WTC11 (cell line): ENCODE measurements around the gene BOLL. TPM values are rescaled to one million over a fixed set of nuclear protein-coding genes. Genes with fewer than 3 reads are reported as not detected.
A peak's percentile ranks its signal among the peaks of the same experiment; 100 is the strongest.

ENCODE experiments used
- ATAC-seq: fragments of 200-7000 bp; cut with Tn5 transposase; 2 replicates; pipeline ENCODE4 v1.10.0; 2021; ENCODE audit warnings: mild to moderate bottlenecking, moderate library complexity
- CTCF ChIA-PET: fragments of 300-600 bp; sonication (Branson Sonifier 250); formaldehyde crosslinking; loops from one replicate; lab custom pipeline; 2021; ENCODE audit warnings: antibody characterized with exemption; lab: Charles Lee
- POLR2A ChIA-PET: fragments of 350-600 bp; sonication (Branson Sonifier 250); formaldehyde crosslinking; loops from one replicate; lab custom pipeline; 2021; ENCODE audit warnings: antibody characterized with exemption; lab: Charles Lee
- DNase-seq: peaks from one replicate; pipeline ENCODE4 v3.0.0; 2021; ENCODE audit warnings: low spot score
- H3K27ac Mint-ChIP-seq: 2 replicates; pipeline ENCODE4 v1.8.0; 2021; ENCODE audit warnings: mixed read lengths
- H3K27me3 Mint-ChIP-seq: 2 replicates; pipeline ENCODE4 v1.8.0; 2021; ENCODE audit warnings: low read depth, mild to moderate bottlenecking, moderate library complexity, mixed read lengths
- H3K36me3 Mint-ChIP-seq: 2 replicates; pipeline ENCODE4 v1.8.0; 2021; ENCODE audit warnings: mixed read lengths
- H3K4me1 Mint-ChIP-seq: 2 replicates; pipeline ENCODE4 v1.8.0; 2022; ENCODE audit warnings: mixed read lengths
- H3K4me3 Mint-ChIP-seq: 2 replicates; pipeline ENCODE4 v1.8.0; 2021; ENCODE audit warnings: mild to moderate bottlenecking, moderate library complexity, mixed read lengths
- H3K9me3 Mint-ChIP-seq: 2 replicates; pipeline ENCODE4 v1.8.0; 2021; ENCODE audit warnings: mixed read lengths
- ARID4B ChIP-seq: sonication (generic); formaldehyde crosslinking; IDR thresholded peaks from 2 replicates; pipeline ENCODE4 v1.8.0; 2023; ENCODE audit warnings: missing genetic modification reagents, mild to moderate bottlenecking, borderline replicate concordance
- CBFB ChIP-seq: sonication (generic); formaldehyde crosslinking; IDR thresholded peaks from 2 replicates; pipeline ENCODE4 v1.8.1; 2022; ENCODE audit warnings: mild to moderate bottlenecking, low read depth, missing genetic modification reagents
- CDX4 ChIP-seq: fragments of 250-450 bp; sonication (Bioruptor Pico); IDR thresholded peaks from 2 replicates; pipeline ENCODE4 v1.9.0; 2021; ENCODE audit warnings: moderate library complexity, mild to moderate bottlenecking, inconsistent platforms, borderline replicate concordance
- CREM ChIP-seq: sonication (generic); formaldehyde crosslinking; IDR thresholded peaks from 2 replicates; pipeline ENCODE4 v1.8.1; 2022; ENCODE audit warnings: mild to moderate bottlenecking, missing genetic modification reagents, moderate library complexity
- E2F4 ChIP-seq: sonication (generic); formaldehyde crosslinking; IDR thresholded peaks from 2 replicates; pipeline ENCODE4 v1.8.1; 2022; ENCODE audit warnings: low read depth, mild to moderate bottlenecking, moderate library complexity, missing genetic modification reagents, borderline replicate concordance
- ESRRA ChIP-seq: sonication (generic); formaldehyde crosslinking; IDR thresholded peaks from 2 replicates; pipeline ENCODE4 v1.8.1; 2022; ENCODE audit warnings: mild to moderate bottlenecking, missing genetic modification reagents, borderline replicate concordance
- IRF1 ChIP-seq: sonication (generic); formaldehyde crosslinking; IDR thresholded peaks from 2 replicates; pipeline ENCODE4 v1.8.0; 2023; ENCODE audit warnings: missing genetic modification reagents
- JUN ChIP-seq: sonication (generic); formaldehyde crosslinking; IDR thresholded peaks from 2 replicates; pipeline ENCODE4 v1.8.0; 2023; ENCODE audit warnings: mild to moderate bottlenecking, missing genetic modification reagents
- MLX ChIP-seq: sonication (generic); formaldehyde crosslinking; IDR thresholded peaks from 2 replicates; pipeline ENCODE4 v1.8.1; 2023; ENCODE audit warnings: mild to moderate bottlenecking, missing genetic modification reagents, moderate library complexity
- MXD4 ChIP-seq: fragments of 250-450 bp; sonication (Bioruptor Pico); IDR thresholded peaks from 2 replicates; pipeline ENCODE4 v1.8.0; 2021; ENCODE audit warnings: mild to moderate bottlenecking, moderate library complexity, borderline replicate concordance
- MYBL2 ChIP-seq: sonication (generic); formaldehyde crosslinking; IDR thresholded peaks from 2 replicates; pipeline ENCODE4 v1.8.1; 2023; ENCODE audit warnings: mild to moderate bottlenecking, moderate library complexity, missing genetic modification reagents
- PRRX2 ChIP-seq: fragments of 250-450 bp; sonication (Bioruptor Pico); IDR thresholded peaks from 2 replicates; pipeline ENCODE4 v1.8.0; 2021; ENCODE audit warnings: mild to moderate bottlenecking
- SMAD3 ChIP-seq: sonication (generic); formaldehyde crosslinking; IDR thresholded peaks from 2 replicates; pipeline ENCODE4 v1.8.0; 2022; ENCODE audit warnings: missing genetic modification reagents, mild to moderate bottlenecking, borderline replicate concordance
- SOX15 ChIP-seq: fragments of 250-450 bp; sonication (Bioruptor Pico); IDR thresholded peaks from 2 replicates; pipeline ENCODE4 v1.9.0; 2021; ENCODE audit warnings: mild to moderate bottlenecking
- TEAD1 ChIP-seq: sonication (generic); formaldehyde crosslinking; IDR thresholded peaks from 2 replicates; pipeline ENCODE4 v1.8.0; 2022; ENCODE audit warnings: mild to moderate bottlenecking, missing genetic modification reagents
- TEAD4 ChIP-seq: sonication (generic); formaldehyde crosslinking; IDR thresholded peaks from 2 replicates; pipeline ENCODE4 v1.8.0; 2022; ENCODE audit warnings: mild to moderate bottlenecking, missing genetic modification reagents
- USF1 ChIP-seq: sonication (generic); formaldehyde crosslinking; IDR thresholded peaks from 2 replicates; pipeline ENCODE4 v1.8.0; 2022; ENCODE audit warnings: mild to moderate bottlenecking, missing genetic modification reagents
- USF2 ChIP-seq: sonication (generic); formaldehyde crosslinking; IDR thresholded peaks from 2 replicates; pipeline ENCODE4 v1.8.1; 2023; ENCODE audit warnings: mild to moderate bottlenecking, missing genetic modification reagents, moderate library complexity
- ZNF138 ChIP-seq: sonication (generic); formaldehyde crosslinking; conservative IDR thresholded peaks from 2 replicates; pipeline ENCODE4 v1.8.1; 2022; ENCODE audit warnings: mild to moderate bottlenecking, moderate library complexity, missing genetic modification reagents
- ZNF317 ChIP-seq: sonication (generic); formaldehyde crosslinking; IDR thresholded peaks from 2 replicates; pipeline ENCODE4 v1.8.1; 2023; ENCODE audit warnings: low read depth, mild to moderate bottlenecking, moderate library complexity, missing genetic modification reagents, borderline replicate concordance
- ZNF416 ChIP-seq: fragments of 250-450 bp; sonication (Bioruptor Pico); IDR thresholded peaks from 2 replicates; pipeline ENCODE4 v1.9.0; 2021; ENCODE audit warnings: mild to moderate bottlenecking, inconsistent platforms
- ZNF512 ChIP-seq: sonication (generic); formaldehyde crosslinking; IDR thresholded peaks from 2 replicates; pipeline ENCODE4 v1.8.1; 2022; ENCODE audit warnings: missing genetic modification reagents, borderline replicate concordance
- total RNA-seq: library from RNA; stranded (reverse); gene quantifications from 3 replicates; pipeline ENCODE4 v1.2.3, GENCODE V29; 2021

BOLL gene
- total RNA-seq, 1 experiment from 2014 or later: 0.13 TPM

GRCh38 chr2:197793456-197793855, 8.3 kb upstream of the BOLL start (continued):
- TF ChIP-seq MYBL2 (no peak), SMAD3 (CRISPR knock-in tag) (no peak), MXD4 (CRISPR knock-in tag) (no peak)

- Mint-ChIP-seq H3K36me3 (no peaks in the 10 kb centered on the region; the same call in 1 of the 2 replicates), H3K27me3 (peaks cover 74% of the 10 kb centered on the region), H3K27ac (no peak overlapping the region), H3K9me3 (no peaks in the 10 kb centered on the region), H3K4me1 (no peaks in the 10 kb centered on the region), H3K4me3 (peak overlapping the region; percentile 58)
- ATAC-seq: peak; percentile 86
- ChIA-PET CTCF (interaction anchor here (0.7 to 1.3 kb wide), 6 partner anchors 19 to 618 kb away, joined by 3 to 5 read pairs (median 4); partner anchors contain the start of gene PLCL1), POLR2A (no interaction called here)
- peak; percentile 94 for DNase-seq
- TF ChIP-seq SOX15 (CRISPR knock-in tag) (no peak), E2F4 (CRISPR knock-in tag) (no peak), MLX (no peak), USF2 (CRISPR knock-in tag) (peak; percentile 23; the same call in 1 of the 2 replicates), CDX4 (CRISPR knock-in tag) (no peak), CBFB (peak; percentile 77; the same call in 1 of the 2 replicates), JUN (no peak), PRRX2 (0 out of 2 replicates have a peak, but pooled peaks have one; percentile 55), USF1 (CRISPR knock-in tag) (peak; percentile 56; the same call in 1 of the 2 replicates), CREM (CRISPR knock-in tag) (0 out of 2 replicates have a peak, but pooled peaks have one; percentile 14), ZNF416 (0 out of 2 replicates have a peak, but pooled peaks have one; percentile 16), IRF1 (no peak), ARID4B (CRISPR knock-in tag) (peak; percentile 88; the same call in 1 of the 2 replicates), TEAD4 (0 out of 2 replicates have a peak, but pooled peaks have one; percentile 34), MXD4 (CRISPR knock-in tag) (no peak), TEAD1 (peak; percentile 50; the same call in 1 of the 2 replicates), ESRRA (peak; percentile 59; the same call in 1 of the 2 replicates), SMAD3 (CRISPR knock-in tag) (no peak), ZNF512 (CRISPR knock-in tag) (no peak), ZNF138 (CRISPR knock-in tag) (peak; percentile 86; the same call in 1 of the 2 replicates), ZNF317 (CRISPR knock-in tag) (no peak)
Observed at GRCh38 chr2:197786010-197786877, 1.1 kb upstream of the BOLL start.
